Putamen (tissue), 1 donor: ENCODE results near the gene TMSB4X.
"Not testable (repeated sequence)": the region's sequence is repeated elsewhere in the genome, so short reads cannot be mapped to it uniquely, and the experiment has no call there.

Source experiments
- DNase-seq: peaks from one replicate; pipeline ENCODE4 v3.0.0-alpha.2; 2016; ENCODE audit warnings: low spot score

TMSB4X gene

DNA sequence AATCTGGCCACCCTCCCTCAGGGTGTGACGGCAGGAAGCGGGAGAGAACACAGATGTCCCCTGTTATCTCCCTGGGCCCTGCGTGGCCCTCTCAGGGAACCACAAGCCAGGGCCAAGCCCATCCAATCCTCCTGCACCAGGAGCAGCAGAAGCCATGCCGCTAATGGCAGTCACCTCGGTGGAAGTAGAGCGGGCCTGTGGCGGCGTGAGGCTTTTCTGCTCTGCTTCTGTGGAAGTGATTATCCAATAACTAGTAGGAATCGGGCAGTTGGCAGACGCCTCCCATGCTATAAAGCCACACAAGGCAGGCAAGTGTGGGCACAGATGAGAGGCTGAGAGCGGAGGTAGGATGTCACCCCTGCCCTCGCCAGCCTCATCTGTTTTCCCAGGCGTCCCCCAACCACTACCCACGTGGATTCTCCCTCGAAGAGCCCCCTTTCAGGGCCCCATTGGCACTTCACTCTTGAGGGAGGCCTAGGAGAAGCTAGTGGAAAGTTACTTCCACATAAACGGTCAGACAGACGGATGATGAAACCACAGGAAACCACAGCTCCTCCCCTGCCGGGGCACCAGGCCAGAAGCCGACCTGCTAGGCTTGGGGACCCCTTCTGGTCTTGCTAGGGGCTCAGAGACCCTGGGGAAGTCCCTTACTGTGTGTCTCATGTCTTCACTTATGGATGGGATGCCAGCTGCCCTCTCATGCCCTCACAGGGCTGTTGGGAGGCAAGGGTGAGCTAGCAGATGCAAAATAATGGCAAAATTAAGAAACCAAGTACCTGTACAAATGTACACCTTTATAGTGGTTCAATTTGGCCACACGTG, 18.8 kb upstream of the TMSB4X start:
- DNase-seq: no peak

DNA sequence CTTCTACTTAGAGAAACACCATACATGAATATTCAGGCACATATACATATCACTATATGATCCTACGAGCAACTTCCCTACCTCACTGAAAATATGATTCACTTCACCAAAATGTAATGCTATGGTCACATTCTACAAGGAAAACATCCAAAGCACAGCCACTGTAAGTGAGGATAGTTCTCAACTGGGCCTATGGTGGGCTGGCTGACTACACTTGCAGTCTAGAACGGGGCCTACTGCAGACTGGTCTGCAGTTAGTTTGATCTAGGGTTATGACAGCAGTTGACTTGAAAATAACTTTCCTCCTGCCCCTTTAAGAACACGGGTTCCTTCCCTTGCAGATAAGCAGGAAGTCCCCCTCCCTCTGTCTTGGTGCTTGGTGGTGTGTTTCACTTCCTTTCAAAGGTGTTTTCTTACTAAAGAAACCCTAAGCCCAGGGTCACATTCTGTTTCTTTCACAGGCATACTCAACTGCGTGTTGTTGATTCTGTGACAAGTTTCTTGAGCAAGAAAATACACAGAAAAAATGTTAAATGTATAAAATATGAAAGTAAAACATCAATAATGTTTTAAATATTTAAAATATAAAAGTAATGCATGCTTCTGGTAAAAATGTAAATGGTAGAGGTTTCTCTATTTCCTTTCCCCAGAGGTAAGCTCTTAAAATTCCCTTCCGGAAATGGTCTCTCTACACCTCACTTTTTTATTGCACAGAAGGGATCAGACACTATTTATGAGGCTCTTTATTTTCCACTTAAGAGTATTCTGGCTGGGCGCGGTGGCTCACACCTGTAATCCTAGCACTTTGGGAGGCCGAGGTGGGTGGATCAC, 18.0 kb upstream of the TMSB4X start:
- DNase-seq: no peak

DNA sequence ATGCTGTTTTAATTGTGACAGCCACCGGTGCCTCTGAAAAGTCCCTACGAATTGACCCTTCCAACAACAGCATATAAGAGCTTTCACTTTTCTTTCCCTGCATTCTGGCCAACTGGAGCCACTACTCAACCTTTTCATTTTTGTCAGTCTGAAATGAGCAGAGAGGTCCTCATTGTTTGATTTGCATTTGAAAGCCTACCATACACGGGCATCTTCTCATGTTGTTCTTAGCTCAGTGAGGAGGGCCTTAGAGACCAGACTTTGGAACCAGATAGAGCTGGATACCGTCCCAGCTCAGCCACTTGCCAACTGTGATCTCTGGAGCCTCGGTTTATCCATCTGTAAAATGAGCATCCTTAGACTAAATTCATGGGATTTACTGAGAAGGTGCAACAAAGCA, 16.9 kb upstream of the TMSB4X start:
- no peak for DNase-seq

DNA sequence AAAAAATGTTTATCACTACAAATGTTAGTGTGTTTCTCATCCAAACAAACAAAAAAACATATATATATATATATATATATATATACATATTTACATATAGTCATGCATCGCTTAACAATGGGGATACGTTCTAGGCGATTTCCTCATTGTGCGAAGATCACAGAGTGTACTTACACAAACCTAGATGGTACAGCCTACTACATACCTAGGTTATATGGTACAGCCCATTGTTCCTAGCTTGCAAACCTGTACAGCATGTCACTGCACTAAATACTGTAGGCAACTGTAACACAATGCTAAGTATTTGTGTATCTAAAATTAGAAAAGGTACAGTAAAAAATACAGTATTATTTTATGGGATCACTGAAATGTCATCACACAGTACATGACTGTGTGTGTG, 16.4 kb upstream of the TMSB4X start:
- no peak for DNase-seq

DNA sequence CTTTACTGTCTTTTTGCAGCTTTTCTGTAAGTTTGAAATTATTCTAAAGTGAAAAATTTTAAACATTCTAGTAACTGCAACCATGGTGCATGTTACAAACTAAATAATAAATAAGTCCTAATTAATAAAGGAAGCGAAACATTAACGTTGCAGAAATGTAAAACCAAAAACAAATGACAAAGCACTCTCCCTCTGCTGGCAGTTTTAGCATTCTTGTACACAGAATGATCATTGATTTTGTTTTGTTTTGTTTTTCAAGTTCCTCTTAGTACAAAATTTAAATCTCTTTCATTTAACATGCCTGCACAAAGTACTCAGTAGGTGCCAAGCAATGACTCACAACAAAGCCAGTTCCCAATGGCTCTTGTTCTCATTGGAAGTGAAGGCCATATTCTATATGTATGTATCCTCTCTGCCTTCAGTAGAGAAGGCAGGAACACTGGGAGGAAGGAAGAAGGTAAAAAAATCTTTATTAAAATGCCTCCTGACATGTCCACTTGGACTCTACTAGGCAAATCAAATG, 13.7 kb upstream of the TMSB4X start:
- DNase-seq: no peak

DNA sequence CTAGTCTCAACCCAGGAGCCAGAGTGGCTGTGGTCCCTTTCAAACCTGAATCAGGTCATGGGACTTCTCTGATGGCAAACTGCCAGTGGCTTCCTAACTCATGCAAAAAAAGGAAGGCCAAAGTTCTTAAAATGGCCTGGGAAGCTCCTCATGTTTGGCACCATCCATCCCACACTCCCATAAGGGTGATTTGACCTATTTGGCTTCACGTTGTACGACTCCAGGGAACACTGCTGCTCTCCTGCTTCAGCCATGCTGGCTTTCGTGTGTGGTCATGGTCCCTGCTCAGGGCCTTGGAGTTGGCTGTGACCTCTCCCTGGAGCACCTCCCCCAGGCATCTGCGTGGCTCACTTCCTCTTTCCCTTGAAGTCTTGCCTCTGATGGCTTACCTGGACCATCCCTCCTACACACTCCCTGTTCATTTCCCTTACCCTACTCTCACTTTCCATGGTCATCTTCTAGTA, 12.8 kb upstream of the TMSB4X start:
- DNase-seq: no peak

DNA sequence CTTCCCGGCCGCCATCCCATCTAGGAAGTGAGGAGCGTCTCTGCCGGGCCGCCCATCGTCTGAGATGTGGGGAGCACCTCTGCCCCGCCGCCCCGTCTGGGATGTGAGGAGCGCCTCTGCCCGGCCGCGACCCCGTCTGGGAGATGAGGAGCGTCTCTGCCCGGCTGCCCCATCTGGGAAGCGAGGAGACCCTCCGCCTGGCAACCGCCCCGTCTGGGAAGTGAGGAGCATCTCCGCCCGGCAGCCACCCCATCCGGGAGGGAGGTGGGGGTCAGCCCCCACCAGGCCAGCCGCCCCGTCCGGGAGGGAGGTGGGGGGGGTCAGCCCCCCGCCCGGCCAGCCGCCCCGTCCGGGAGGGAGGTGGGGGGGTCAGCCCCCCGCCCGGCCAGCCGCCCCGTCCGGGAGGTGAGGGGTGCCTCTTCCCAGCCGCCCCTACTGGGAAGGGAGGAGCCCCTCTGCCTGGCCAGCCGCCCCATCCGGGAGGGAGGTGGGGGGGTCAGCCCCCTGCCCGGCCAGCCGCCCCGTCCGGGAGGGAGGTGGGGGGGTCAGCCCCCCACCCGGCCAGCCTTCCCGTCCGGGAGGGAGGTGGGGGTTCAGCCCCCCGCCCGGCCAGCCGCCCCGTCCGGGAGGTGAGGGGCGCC, 11.6 kb upstream of the TMSB4X start:
- DNase-seq: not testable (repeated sequence)

DNA sequence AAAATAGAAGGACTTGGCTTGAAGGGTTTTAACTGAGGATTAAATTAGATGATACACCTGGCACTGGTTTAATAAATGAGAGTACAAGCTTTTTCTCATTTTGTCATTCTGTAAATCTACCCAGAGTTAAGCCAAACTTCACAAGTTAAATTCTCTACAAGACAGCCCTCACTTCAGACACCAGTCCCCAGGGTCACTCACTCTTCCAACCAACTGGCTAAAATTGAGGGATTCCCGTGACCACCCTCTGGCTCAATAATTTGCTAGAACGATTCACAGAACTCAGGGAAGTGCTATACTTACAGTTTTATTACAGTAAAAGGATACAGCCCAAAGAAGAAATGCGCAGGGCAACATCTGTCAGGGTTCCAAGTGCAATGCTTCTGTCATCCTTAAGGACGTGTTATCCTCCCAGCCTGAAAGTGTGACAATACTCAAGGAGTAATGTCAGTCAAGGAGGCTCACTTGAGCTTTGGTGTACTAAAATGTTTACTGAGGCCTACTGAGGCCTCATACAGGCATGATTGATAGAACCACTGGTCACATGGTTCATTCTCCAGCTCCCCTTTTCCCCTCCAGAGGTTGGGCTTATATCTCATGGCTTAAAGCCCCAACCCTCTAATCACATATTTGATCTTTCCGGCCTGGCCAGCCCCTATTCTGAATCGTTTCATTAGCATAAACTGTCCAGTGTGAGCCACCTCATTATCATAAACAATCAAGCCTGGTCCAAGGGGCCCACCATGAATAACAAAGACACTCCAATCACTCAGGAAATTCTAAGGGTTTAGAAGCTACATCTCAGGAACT, 9.6 kb upstream of the TMSB4X start:
- no peak for DNase-seq

DNA sequence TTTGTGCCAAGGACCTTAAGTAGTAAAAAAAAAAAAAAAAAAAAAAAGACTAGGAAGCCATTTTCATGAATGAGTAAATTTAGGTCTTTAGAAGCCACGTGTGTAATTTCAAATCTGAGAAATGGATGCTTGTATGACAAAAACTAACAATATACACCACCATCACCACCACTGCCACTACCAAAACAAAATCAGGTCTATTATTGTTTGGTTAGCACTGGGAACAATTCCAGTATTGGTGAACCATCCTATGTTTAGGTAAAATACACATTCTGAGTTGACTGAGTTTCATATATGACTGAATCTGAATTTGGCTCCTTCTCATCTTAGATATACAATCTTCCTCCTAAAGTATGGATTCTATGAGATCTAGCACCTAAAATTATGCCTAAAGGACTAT, 8.8 kb upstream of the TMSB4X start:
- DNase-seq: no peak

DNA sequence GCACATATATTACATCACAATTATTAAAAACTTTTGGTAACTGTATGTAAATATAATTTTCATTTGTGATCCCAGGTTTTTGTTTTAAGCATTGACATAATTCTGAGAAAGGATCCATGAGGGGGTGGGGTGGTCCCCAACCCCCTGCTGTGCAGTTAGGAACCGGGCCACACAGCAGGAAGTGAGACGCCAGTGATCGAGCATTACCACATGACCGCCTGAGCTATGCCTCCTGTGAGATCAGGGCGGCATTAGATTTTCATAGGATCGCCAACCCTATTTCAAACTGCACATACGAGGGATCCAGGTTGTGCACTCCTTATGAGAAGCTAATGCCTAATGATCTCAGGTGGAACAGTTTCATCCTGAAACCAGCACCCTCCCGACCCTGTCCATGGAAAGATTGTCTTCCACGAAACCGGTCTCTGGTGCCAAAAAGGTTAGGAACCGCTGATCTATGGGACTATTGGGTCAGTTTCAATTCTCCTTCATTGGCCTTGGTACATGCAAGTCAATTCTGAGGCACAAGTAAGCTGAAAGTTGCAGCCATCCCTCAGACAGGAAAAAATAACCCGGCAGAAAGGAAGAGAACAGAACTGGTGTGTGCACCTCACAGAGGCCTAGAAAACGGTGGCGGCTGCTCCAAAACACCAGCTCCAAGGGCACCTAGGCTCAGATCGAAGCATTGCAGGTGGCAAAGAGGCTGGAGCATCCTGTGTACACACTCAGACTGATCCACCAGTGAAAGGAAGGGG, 7.0 kb upstream of the TMSB4X start:
- no peak for DNase-seq

DNA sequence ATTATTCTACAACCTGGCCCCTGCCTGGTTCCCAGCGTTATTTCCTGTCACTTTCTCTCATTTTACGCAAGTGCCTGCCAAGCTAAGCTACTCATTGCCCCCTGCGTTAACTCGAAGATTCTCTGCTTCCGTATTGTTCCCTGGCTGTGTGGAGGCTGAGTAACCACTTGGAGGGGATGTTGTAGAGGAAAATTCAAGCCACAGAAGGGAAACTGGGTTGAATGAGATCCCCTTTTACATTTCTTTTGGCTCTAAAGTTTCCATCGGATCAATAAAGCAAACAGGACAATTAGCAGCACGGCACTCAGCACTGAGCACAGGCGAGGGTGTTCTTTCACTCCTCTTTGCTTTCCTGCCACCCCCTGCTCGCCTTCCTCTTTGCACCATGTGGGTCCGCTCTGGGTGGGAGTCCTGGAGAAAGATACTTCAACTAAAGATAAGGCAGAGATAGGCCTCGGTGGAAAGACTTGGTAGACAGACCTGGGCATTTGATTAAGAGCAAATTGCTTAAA, 4.2 kb upstream of the TMSB4X start:
- DNase-seq: no peak

DNA sequence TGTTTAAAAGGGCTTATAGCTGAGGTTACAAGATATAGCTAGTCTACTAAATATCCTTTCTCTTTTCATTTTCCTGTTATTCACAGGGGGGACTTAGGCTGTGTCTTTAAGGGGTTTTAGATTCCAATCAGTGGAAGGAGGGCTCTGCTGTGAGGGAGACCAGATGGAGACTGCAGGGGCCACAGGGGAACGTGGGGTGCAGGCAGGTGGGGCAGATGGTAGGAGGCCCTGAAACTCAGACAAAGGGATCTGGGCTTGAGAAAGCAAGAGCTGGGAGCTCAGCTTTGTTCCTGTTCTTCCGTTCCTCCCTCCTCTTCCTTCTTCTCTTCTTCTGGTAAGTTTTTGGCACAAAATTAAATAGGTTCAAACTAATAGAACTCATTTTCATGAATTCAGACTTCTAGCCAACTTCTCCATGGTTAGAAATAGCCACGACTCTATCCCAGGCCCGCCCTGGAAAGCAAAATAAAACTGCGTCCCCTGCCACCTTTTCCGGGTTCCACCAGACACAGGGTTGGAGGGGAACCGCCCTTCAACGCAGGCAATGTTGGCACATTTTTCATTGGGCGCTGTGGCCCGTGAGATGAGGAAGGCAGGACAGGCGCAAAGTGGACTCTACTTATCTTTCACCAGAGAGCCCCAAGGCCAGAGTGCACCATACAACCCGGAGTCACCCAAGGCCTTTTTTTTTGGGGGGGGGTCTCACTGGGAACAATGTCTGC, 3.5 kb upstream of the TMSB4X start:
- no peak for DNase-seq

DNA sequence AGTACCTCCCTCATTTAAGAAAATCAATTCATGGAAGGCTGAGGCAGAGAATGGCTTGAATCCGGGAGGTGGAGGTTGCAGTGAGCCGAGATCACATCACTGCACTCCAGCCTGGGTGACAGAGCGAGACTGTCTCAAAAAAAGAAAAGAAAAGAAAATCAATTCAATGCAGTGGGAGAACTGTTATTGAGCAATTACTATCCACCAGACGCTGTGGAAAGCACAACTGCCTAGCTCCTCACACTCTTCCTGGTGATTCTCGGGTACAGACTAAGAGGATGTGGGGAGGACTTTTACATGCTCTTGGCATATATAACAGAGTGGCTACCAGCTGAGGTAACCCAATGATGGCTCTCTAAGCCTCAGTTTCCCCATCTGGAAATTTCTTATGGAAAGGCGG, 2.7 kb upstream of the TMSB4X start:
- no peak for DNase-seq

DNA sequence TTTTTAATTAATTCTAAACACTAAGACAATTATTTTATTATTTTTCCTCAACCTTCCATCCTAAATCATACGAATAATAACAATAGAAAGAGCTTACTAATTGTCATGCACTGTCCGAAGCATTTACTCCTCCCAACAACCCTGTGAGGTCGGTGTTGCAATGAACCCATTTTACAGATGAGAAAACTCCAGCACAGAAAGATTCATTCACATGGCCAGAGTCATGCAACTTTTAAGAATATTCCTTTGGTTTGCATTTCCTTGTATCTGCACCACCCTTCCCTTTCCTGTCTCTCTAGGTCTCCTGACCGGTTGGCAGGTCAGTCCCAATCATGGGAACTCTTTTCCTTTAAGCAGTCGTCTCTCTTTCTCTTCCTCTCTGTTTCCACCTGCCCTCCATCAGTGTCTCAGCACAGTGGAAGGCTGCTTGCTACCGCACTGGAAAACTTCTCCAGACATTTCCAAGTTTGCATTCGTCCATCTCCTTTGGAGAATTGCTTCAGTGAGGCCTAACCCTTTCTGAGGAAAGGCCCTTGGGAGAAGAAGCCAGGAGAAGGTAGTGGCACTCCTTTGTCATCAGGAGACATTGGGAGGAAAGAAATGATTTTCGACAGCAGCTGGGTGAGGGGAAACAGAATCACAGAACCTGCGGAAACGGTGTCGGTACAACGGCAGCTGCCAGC, 1.9 kb upstream of the TMSB4X start:
- no peak for DNase-seq

DNA sequence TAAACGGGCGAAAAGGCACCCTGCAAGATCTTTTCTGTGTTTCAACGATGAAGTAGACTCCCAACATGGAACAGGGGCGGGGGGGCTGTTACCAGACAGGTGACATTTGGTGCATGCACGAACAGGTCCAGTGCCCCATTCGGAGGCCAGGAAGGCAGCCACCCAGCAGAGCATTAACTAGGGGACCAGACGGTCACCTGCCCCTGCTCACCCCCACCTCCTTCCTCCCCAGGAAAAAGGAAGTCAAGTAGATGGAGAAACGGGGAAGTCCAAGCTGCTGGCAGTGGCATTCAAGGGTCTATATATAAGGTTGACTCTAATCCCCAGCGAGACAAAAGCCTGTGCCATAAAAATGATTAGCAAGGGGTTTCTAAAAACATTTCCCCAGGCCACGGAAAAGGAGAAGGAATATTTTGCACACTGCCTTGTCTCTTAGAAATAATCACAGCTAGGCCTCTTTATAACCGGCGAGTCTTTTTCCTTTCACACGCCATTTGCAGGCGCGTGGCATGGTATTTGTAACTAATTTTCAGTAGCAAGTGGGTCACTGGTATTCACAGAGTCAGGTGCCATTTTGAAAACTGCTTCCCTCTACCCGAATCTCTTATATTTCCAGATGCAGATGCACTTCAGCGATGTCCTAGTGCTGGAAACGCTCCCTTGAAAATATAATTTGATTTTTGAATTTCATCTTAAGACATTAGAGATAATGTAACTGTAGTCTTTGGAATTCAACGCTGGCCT, 1.2 kb upstream of the TMSB4X start:
- DNase-seq: no peak

DNA sequence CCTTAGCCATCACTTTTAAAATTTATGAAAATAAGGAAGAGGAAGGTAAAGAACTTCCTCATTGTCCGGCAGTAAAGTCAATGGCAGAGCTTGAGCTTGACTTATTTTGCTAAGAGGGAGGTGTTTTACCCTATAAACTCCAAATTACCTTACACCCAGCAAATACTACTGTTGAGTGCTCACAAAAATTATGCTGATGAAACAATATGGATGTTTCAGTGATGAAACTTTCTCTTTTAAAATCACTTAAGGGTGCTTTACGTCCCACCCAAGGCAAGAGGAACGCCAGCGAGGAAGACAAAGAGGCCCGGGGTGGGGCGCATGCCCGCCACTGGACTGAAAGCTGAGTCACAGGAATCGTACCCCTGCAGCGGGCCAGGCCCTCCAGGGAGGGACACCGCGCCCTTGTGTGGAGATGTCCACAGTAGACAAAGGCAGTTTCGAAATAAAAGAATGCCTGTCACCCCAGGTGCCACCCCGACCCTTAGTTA, 560 bp upstream of the TMSB4X start:
- DNase-seq: no peak

DNA sequence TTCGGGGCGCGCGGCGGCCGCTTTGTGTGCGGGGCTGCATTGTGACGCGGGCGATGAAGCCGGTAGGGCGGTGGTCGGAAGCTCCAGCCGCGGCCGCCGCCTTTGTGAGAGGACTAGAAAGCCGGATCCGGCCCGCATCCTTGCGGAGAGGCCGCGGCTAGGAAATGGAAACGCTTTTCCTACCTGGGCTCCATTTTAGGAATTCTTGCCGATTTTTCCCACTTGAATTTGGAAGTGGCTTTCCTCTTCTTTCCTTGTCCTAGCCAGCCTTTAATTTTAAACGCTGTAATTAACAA, 708 bp downstream of the TMSB4X start:
- DNase-seq: no peak

DNA sequence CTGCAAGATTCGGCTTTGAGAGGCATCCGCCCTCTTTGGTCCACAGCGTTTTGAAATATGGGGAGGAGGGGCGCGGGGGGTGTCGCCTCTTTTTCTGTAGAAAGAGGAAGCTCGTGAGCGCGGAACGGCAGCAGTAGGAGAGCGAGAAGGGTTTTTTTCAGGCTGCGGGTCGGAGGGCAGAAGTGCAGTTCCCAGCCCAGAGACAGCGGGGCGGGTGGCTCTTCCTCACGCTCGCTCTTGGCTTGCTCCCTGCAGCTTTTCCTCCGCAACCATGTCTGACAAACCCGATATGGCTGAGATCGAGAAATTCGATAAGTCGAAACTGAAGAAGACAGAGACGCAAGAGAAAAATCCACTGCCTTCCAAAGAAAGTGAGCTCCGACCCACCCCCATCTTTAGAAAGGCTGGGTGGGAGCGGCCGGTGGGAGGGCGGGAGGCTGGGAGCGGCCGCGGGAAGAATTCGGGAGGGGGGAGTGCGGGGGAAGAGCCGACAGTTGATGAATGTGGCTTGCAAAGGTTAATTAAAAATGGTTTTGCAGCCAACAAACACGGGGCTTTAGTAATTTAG, 1.2 kb downstream of the TMSB4X start:
- no peak for DNase-seq
